ENCODE results near the gene MT1X. TPM values are rescaled to one million over a fixed set of nuclear protein-coding genes. Genes with fewer than 3 reads are reported as not detected.
A peak's percentile ranks its signal among the peaks of the same experiment; 100 is the strongest.
"Not testable (repeated sequence)": the region's sequence is repeated elsewhere in the genome, so short reads cannot be mapped to it uniquely, and the experiment has no call there.

The MT1X gene
- total RNA-seq, 1 experiment from 2014 or later, result 18.9 TPM

DNA sequence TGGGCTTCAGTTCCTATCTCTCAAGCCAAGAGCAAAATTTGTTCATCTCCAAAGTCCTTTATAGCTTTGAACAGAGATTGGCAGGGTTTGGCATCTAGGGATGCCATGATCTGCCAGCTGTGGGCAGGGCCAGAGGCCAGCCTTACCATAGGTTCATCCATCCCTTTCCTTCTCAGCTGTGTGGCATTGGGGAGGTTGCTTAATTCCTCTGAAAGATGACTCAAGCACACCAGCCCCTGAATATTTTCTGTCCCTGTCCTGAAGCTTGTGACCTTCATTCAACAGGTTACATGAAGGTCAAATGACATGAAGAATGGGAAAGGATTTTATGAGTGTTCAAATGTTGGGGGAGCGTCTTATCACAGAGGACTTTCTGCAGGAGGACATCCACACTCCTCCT lies 17.8 kb upstream of the MT1X start:
- H3K27ac ChIP-seq, result no peak overlapping the region
- H2AFZ ChIP-seq, result no peak overlapping the region
- H3K4me2 ChIP-seq, result no peak overlapping the region
- no peaks in the 10 kb centered on the region for H4K20me1 ChIP-seq (ENCODE audit: insufficient read depth)
- ChIA-PET POLR2A (ENCODE audit: unreplicated experiment) (no interaction called here), CTCF (no interaction called here)
- intact Hi-C loops (cut with micrococcal nuclease; ENCODE audit: unreplicated experiment), result no loop called here
- DNase-seq, result no peak
- H3K36me3 ChIP-seq (ENCODE audit: low read depth), result no peaks in the 10 kb centered on the region
- H3F3A ChIP-seq (ENCODE audit: insufficient read depth, low read depth), result peaks cover 4% of the 10 kb centered on the region
- no peak overlapping the region for H3K4me3 ChIP-seq
- H3K9me2 ChIP-seq (ENCODE audit: insufficient read depth), result no peaks in the 10 kb centered on the region
- no peaks in the 10 kb centered on the region for H3K79me2 ChIP-seq (ENCODE audit: low read depth)
- peaks cover 15% of the 10 kb centered on the region for H3K4me1 ChIP-seq (replicated peaks; ENCODE audit: insufficient read depth)
- BruUV-seq (replicated peaks), result no TSS peak
- H3K9me3 ChIP-seq (ENCODE audit: insufficient read depth, low read depth), result no peaks in the 10 kb centered on the region
- TF ChIP-seq EZH2 (IDR thresholded peaks at IDR 0.05; ENCODE audit: low read depth) (no peak), CTCF (conservative IDR thresholded peaks at IDR 0.05) (no peak)
- peaks cover 8% of the 10 kb centered on the region for H3K27me3 ChIP-seq (ENCODE audit: insufficient read depth, low read depth)

- H3K9me3 ChIP-seq (ENCODE audit: insufficient read depth, low read depth); intact Hi-C loops (cut with micrococcal nuclease; ENCODE audit: unreplicated experiment); H3K9me2 ChIP-seq (ENCODE audit: insufficient read depth); H2AFZ ChIP-seq; H3K79me2 ChIP-seq (ENCODE audit: low read depth); H3K27ac ChIP-seq; CTCF ChIA-PET; H3K36me3 ChIP-seq (ENCODE audit: low read depth); H3F3A ChIP-seq (ENCODE audit: insufficient read depth, low read depth); BruUV-seq (replicated peaks); H3K4me3 ChIP-seq; POLR2A ChIA-PET (ENCODE audit: unreplicated experiment); H4K20me1 ChIP-seq (ENCODE audit: insufficient read depth): not testable (repeated sequence)
- peak in 1 of 2 experiments; percentile 69 for DNase-seq
- 0 out of 2 replicates have a peak overlapping the region, but pooled peaks have one; percentile 14 for H3K4me2 ChIP-seq
- peaks cover 10% of the 10 kb centered on the region for H3K27me3 ChIP-seq (ENCODE audit: insufficient read depth, low read depth)
- H3K4me1 ChIP-seq (replicated peaks; ENCODE audit: insufficient read depth), result peaks cover 15% of the 10 kb centered on the region
Measured at GRCh38 chr16:56665286-56666261, 16.7 kb upstream of the MT1X start.

DNA sequence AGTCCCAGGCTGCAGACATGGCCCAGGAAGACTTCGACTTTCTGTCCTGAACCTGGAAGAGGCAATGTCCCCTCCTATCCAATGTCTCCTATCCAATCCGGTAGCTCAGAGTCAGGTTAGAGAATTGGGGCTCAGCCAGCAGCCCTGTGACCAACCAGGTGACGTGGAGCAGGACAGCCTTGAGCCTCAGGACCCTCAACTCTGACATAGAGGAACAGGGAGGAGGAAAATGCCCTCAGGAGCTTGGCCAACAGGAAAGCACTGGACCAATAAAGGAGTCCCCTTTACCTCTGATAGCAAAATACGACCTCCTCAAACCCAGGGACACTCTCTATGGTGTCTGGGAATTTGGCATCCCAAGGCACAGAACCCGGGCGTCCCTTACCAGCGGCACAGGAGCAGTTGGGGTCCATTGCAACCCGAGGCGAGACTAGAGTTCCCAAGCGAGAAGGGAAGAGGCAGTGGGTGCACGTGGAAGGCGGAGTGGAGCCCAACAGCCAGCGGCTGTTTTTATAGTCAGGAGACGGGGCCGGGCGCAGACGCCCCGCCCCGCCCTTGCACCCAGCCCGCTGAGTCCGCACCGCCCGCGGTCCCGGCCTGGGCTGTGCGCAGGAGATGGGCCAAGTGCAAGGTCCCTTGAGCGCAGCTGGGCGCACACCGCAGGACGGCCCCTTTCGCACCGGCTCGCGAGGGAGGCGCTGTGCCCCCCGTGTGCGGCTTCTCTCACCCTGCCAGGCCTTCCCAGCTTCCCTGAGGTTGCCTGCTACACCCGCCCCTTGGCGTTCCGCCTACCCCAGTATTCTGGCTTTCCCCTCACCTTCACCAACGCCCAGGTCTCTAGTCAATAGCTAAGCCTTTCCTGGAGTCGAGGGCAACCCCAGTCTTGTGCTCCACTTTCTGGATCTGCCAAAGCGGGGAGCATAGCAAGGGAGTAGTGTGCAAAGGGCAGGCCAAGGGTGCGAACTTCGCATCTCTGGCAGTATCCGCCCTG lies 14.4 kb upstream of the MT1X start, which contains the start of gene MT1G:
Gene MT1G (minus strand): TSS at position 485 of the 991 bp plus-strand sequence. CDS start 72 bp downstream, at position 413.
- Histone ChIP-seq H2AFZ (no peak within 1 kb of the TSS), H3K4me1 (replicated peaks; ENCODE audit: insufficient read depth) (peaks cover 15% of the 10 kb centered on the region), H3K27ac (no peak within 1 kb of the TSS), H3K9me2 (ENCODE audit: insufficient read depth) (no peaks in the 10 kb centered on the region), H3K79me2 (ENCODE audit: low read depth) (no peaks in the 10 kb centered on the region), H3K36me3 (ENCODE audit: low read depth) (no peaks in the 10 kb centered on the region), H4K20me1 (ENCODE audit: insufficient read depth) (no peaks in the 10 kb centered on the region), H3K27me3 (ENCODE audit: insufficient read depth, low read depth) (peaks cover 10% of the 10 kb centered on the region), H3F3A (ENCODE audit: insufficient read depth, low read depth) (peaks cover 4% of the 10 kb centered on the region), H3K4me2 (no peak within 1 kb of the TSS), H3K9me3 (ENCODE audit: insufficient read depth, low read depth) (no peaks in the 10 kb centered on the region), H3K4me3 (no peak within 1 kb of the TSS)
- CTCF ChIA-PET, result no interaction called here
- TF ChIP-seq CTCF (conservative IDR thresholded peaks at IDR 0.05) (no peak), EZH2 (IDR thresholded peaks at IDR 0.05; ENCODE audit: low read depth) (no peak)
- no TSS peak for BruUV-seq (replicated peaks)
- POLR2A ChIA-PET (ENCODE audit: unreplicated experiment), result no interaction called here
- DNase-seq, result no peak
- intact Hi-C loops (cut with micrococcal nuclease; ENCODE audit: unreplicated experiment), result no loop called here
